HepG2 (cell line): Measurements from ENCODE around the gene POLR3E.

Experiments used
- HNRNPH1 ChIP-seq: fragments of 200-400 bp; formaldehyde crosslinking; optimal IDR thresholded peaks from 2 replicates; pipeline ENCODE3; 2017; ENCODE audit warnings: mild to moderate bottlenecking, low read depth, low read length
- KDM5B ChIP-seq: sonication (generic); formaldehyde crosslinking; IDR thresholded peaks from 2 replicates; pipeline ENCODE4 v1.4.0; 2020; ENCODE audit warnings: missing genetic modification reagents, mild to moderate bottlenecking, borderline replicate concordance
- KMT2A ChIP-seq: sonication (generic); formaldehyde crosslinking; IDR thresholded peaks from 2 replicates; pipeline ENCODE4 v1.4.0; 2020; ENCODE audit warnings: missing genetic modification reagents
- NFATC3 ChIP-seq: sonication (generic); formaldehyde crosslinking; IDR thresholded peaks from 2 replicates; pipeline ENCODE4 v1.5.1; 2020; ENCODE audit warnings: mild to moderate bottlenecking, missing genetic modification reagents
- TAF1 ChIP-seq: sonication (generic); formaldehyde crosslinking; IDR thresholded peaks from 2 replicates; pipeline ENCODE4 v1.4.0; 2020; ENCODE audit warnings: missing genetic modification reagents
- ZFP90 ChIP-seq: sonication (generic); formaldehyde crosslinking; IDR thresholded peaks from 2 replicates; pipeline ENCODE4 v1.8.0; 2022; ENCODE audit warnings: missing genetic modification reagents, mild to moderate bottlenecking, inconsistent platforms, borderline replicate concordance
- ZNF292 ChIP-seq: sonication (generic); formaldehyde crosslinking; IDR thresholded peaks from 2 replicates; pipeline ENCODE4 v1.8.1; 2022; ENCODE audit warnings: mild to moderate bottlenecking, low read depth, missing genetic modification reagents, borderline replicate concordance
- ZNF558 ChIP-seq: sonication (generic); formaldehyde crosslinking; IDR thresholded peaks from 2 replicates; pipeline ENCODE4 v1.9.0; 2022; ENCODE audit warnings: mild to moderate bottlenecking, missing genetic modification reagents, borderline replicate concordance
- TF ChIP-seq, protein P1 (sequence below): sonication (generic); formaldehyde crosslinking; IDR thresholded peaks from 2 replicates; pipeline ENCODE4 v1.8.1; 2023; ENCODE audit warnings: missing genetic modification reagents, inconsistent platforms, borderline replicate concordance
- TF ChIP-seq, protein P2 (sequence below): sonication (generic); formaldehyde crosslinking; IDR thresholded peaks from 2 replicates; pipeline ENCODE4 v1.5.1; 2020; ENCODE audit warnings: mild to moderate bottlenecking, missing genetic modification reagents, moderate library complexity
- TF ChIP-seq, protein P3 (sequence below): sonication (generic); formaldehyde crosslinking; IDR thresholded peaks from 2 replicates; pipeline ENCODE4 v1.4.0; 2020; ENCODE audit warnings: low read depth, missing genetic modification reagents
- TF ChIP-seq, protein P4 (sequence below): sonication (generic); formaldehyde crosslinking; IDR thresholded peaks from 2 replicates; pipeline ENCODE4 v1.4.0; 2020; ENCODE audit warnings: missing genetic modification reagents
- TF ChIP-seq, protein P5 (sequence below): sonication (generic); formaldehyde crosslinking; IDR thresholded peaks from 2 replicates; pipeline ENCODE4 v1.9.0; 2022; ENCODE audit warnings: low read depth, missing genetic modification reagents
- TF ChIP-seq, protein P6 (sequence below): sonication (generic); formaldehyde crosslinking; IDR thresholded peaks from 2 replicates; pipeline ENCODE4 v1.4.0; 2020; ENCODE audit warnings: missing genetic modification reagents, borderline replicate concordance

DNA sequence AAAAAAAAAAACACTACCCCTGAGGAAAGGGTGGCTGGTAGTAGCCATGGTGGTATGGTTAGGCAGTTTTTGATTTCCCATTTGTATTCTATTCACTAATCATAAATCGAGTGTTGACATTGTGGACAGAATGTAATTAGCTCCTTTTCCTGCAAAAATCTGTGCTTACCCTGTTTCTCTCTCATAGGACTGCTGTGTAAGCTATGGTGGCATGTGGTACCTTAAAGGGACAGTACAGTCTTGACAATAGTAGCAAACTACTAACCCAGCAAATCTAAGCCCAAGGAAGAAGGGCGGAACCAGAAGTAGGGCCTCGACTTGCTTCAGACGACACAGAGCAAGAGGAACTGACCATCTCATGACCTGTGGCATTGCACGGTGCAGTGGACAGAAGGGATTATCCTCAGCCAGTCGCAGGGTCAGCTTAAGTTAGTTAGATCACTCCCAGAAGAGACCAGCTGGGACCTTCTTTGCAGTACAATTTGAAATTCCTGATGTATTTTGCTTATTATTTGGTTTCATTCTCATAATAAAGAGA lies 36.3 kb downstream of the POLR3E start:
- TF ChIP-seq ZNF558 = no peak
- TF ChIP-seq, protein P1, sequence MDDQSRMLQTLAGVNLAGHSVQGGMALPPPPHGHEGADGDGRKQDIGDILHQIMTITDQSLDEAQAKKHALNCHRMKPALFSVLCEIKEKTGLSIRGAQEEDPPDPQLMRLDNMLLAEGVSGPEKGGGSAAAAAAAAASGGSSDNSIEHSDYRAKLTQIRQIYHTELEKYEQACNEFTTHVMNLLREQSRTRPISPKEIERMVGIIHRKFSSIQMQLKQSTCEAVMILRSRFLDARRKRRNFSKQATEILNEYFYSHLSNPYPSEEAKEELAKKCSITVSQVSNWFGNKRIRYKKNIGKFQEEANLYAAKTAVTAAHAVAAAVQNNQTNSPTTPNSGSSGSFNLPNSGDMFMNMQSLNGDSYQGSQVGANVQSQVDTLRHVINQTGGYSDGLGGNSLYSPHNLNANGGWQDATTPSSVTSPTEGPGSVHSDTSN (CRISPR knock-in tag) = no peak
- TF ChIP-seq KMT2A (CRISPR knock-in tag) = no peak
- TF ChIP-seq, protein P2, sequence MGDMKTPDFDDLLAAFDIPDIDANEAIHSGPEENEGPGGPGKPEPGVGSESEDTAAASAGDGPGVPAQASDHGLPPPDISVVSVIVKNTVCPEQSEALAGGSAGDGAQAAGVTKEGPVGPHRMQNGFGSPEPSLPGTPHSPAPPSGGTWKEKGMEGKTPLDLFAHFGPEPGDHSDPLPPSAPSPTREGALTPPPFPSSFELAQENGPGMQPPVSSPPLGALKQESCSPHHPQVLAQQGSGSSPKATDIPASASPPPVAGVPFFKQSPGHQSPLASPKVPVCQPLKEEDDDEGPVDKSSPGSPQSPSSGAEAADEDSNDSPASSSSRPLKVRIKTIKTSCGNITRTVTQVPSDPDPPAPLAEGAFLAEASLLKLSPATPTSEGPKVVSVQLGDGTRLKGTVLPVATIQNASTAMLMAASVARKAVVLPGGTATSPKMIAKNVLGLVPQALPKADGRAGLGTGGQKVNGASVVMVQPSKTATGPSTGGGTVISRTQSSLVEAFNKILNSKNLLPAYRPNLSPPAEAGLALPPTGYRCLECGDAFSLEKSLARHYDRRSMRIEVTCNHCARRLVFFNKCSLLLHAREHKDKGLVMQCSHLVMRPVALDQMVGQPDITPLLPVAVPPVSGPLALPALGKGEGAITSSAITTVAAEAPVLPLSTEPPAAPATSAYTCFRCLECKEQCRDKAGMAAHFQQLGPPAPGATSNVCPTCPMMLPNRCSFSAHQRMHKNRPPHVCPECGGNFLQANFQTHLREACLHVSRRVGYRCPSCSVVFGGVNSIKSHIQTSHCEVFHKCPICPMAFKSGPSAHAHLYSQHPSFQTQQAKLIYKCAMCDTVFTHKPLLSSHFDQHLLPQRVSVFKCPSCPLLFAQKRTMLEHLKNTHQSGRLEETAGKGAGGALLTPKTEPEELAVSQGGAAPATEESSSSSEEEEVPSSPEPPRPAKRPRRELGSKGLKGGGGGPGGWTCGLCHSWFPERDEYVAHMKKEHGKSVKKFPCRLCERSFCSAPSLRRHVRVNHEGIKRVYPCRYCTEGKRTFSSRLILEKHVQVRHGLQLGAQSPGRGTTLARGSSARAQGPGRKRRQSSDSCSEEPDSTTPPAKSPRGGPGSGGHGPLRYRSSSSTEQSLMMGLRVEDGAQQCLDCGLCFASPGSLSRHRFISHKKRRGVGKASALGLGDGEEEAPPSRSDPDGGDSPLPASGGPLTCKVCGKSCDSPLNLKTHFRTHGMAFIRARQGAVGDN (CRISPR knock-in tag) = no peak
- TF ChIP-seq NFATC3 = no peak
- no peak for TF ChIP-seq HNRNPH1
- TF ChIP-seq, protein P3, sequence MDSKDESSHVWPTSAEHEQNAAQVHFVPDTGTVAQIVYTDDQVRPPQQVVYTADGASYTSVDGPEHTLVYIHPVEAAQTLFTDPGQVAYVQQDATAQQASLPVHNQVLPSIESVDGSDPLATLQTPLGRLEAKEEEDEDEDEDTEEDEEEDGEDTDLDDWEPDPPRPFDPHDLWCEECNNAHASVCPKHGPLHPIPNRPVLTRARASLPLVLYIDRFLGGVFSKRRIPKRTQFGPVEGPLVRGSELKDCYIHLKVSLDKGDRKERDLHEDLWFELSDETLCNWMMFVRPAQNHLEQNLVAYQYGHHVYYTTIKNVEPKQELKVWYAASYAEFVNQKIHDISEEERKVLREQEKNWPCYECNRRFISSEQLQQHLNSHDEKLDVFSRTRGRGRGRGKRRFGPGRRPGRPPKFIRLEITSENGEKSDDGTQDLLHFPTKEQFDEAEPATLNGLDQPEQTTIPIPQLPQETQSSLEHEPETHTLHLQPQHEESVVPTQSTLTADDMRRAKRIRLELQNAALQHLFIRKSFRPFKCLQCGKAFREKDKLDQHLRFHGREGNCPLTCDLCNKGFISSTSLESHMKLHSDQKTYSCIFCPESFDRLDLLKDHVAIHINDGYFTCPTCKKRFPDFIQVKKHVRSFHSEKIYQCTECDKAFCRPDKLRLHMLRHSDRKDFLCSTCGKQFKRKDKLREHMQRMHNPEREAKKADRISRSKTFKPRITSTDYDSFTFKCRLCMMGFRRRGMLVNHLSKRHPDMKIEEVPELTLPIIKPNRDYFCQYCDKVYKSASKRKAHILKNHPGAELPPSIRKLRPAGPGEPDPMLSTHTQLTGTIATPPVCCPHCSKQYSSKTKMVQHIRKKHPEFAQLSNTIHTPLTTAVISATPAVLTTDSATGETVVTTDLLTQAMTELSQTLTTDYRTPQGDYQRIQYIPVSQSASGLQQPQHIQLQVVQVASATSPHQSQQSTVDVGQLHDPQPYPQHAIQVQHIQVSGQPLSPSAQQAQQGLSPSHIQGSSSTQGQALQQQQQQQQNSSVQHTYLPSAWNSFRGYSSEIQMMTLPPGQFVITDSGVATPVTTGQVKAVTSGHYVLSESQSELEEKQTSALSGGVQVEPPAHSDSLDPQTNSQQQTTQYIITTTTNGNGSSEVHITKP (CRISPR knock-in tag) = no peak
- TF ChIP-seq KDM5B = no peak
- no peak for TF ChIP-seq ZFP90 (CRISPR knock-in tag)
- TF ChIP-seq, protein P4, sequence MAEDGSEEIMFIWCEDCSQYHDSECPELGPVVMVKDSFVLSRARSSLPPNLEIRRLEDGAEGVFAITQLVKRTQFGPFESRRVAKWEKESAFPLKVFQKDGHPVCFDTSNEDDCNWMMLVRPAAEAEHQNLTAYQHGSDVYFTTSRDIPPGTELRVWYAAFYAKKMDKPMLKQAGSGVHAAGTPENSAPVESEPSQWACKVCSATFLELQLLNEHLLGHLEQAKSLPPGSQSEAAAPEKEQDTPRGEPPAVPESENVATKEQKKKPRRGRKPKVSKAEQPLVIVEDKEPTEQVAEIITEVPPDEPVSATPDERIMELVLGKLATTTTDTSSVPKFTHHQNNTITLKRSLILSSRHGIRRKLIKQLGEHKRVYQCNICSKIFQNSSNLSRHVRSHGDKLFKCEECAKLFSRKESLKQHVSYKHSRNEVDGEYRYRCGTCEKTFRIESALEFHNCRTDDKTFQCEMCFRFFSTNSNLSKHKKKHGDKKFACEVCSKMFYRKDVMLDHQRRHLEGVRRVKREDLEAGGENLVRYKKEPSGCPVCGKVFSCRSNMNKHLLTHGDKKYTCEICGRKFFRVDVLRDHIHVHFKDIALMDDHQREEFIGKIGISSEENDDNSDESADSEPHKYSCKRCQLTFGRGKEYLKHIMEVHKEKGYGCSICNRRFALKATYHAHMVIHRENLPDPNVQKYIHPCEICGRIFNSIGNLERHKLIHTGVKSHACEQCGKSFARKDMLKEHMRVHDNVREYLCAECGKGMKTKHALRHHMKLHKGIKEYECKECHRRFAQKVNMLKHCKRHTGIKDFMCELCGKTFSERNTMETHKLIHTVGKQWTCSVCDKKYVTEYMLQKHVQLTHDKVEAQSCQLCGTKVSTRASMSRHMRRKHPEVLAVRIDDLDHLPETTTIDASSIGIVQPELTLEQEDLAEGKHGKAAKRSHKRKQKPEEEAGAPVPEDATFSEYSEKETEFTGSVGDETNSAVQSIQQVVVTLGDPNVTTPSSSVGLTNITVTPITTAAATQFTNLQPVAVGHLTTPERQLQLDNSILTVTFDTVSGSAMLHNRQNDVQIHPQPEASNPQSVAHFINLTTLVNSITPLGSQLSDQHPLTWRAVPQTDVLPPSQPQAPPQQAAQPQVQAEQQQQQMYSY (CRISPR knock-in tag) = no peak
- TF ChIP-seq TAF1 (CRISPR knock-in tag) = no peak
- TF ChIP-seq, protein P5, sequence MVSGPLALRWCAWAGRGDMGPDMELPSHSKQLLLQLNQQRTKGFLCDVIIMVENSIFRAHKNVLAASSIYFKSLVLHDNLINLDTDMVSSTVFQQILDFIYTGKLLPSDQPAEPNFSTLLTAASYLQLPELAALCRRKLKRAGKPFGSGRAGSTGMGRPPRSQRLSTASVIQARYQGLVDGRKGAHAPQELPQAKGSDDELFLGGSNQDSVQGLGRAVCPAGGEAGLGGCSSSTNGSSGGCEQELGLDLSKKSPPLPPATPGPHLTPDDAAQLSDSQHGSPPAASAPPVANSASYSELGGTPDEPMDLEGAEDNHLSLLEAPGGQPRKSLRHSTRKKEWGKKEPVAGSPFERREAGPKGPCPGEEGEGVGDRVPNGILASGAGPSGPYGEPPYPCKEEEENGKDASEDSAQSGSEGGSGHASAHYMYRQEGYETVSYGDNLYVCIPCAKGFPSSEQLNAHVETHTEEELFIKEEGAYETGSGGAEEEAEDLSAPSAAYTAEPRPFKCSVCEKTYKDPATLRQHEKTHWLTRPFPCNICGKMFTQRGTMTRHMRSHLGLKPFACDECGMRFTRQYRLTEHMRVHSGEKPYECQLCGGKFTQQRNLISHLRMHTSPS (CRISPR knock-in tag) = no peak
- TF ChIP-seq, protein P6, sequence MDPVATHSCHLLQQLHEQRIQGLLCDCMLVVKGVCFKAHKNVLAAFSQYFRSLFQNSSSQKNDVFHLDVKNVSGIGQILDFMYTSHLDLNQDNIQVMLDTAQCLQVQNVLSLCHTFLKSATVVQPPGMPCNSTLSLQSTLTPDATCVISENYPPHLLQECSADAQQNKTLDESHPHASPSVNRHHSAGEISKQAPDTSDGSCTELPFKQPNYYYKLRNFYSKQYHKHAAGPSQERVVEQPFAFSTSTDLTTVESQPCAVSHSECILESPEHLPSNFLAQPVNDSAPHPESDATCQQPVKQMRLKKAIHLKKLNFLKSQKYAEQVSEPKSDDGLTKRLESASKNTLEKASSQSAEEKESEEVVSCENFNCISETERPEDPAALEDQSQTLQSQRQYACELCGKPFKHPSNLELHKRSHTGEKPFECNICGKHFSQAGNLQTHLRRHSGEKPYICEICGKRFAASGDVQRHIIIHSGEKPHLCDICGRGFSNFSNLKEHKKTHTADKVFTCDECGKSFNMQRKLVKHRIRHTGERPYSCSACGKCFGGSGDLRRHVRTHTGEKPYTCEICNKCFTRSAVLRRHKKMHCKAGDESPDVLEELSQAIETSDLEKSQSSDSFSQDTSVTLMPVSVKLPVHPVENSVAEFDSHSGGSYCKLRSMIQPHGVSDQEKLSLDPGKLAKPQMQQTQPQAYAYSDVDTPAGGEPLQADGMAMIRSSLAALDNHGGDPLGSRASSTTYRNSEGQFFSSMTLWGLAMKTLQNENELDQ (CRISPR knock-in tag) = no peak
- TF ChIP-seq ZNF292 (CRISPR knock-in tag) = no peak
